NCI-H82 treated with DMSO at 0.1 percent for 48 hours (cell line): ENCODE measurements around the gene C16orf86.

Experiments used
- DNase-seq: peaks from one replicate; lab custom pipeline; 2025; ENCODE audit not compliant: unreplicated experiment; lab: John Stamatoyannopoulos, UW

C16orf86 gene

GRCh38 chr16:67653789-67654402 lies 12.7 kb upstream of the C16orf86 start:
- no peak for DNase-seq

DNA sequence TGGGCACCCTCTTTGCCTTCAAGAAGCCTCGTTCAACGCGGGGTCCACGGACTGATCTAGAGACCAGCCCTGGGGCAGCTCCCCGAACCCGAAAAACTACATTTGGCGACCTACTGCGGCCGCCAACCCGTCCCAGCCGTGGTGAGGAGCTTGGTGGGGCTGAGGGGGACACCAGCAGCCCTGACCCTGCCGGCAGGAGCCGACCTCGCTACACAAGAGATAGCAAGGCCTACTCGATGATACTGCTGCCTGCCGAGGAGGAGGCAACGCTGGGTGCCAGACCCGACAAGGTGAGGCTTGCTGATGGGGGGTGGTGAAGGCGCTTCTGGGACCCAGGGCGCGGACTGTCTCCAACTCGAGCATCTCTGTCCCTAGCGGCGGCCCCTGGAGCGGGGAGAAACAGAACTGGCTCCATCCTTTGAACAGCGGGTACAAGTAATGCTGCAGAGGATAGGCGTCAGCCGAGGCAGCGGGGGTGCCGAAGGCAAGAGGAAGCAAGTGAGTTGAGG lies 12.2 kb upstream of the C16orf86 start:
- no peak for DNase-seq

GRCh38 chr16:67655363-67655762 lies 11.3 kb upstream of the C16orf86 start:
- DNase-seq = no peak

DNA sequence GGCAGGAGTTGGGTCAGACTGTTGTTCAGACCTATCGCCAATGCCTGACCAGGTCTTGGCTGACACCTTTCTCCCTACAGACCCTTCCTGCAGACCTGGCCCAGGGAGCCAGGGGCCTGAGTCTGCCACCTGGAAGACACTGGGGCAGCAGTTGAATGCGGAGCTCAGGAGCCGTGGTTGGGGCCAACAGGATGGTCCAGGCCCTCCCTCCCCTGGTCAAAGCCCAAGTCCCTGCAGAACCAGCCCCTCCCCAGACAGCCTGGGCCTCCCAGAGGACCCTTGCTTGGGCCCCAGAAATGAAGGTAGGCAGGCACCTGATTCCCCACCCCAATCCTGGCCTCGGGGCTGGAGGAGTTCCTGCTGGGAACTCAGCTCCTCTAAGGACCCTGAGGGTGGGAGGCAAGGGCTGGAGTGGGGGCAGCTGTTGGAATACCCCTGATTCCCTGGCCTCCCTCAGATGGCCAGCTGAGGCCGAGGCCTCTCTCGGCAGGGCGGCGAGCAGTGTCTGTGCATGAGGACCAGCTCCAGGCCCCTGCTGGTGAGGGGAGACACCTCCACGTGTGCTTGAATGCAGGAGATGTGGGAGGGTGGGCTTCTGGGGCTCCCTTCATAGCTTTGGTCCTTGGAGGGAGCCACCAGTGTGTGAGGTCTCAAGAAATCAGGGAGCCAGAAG lies 10.1 kb upstream of the C16orf86 start:
- no peak for DNase-seq

DNA sequence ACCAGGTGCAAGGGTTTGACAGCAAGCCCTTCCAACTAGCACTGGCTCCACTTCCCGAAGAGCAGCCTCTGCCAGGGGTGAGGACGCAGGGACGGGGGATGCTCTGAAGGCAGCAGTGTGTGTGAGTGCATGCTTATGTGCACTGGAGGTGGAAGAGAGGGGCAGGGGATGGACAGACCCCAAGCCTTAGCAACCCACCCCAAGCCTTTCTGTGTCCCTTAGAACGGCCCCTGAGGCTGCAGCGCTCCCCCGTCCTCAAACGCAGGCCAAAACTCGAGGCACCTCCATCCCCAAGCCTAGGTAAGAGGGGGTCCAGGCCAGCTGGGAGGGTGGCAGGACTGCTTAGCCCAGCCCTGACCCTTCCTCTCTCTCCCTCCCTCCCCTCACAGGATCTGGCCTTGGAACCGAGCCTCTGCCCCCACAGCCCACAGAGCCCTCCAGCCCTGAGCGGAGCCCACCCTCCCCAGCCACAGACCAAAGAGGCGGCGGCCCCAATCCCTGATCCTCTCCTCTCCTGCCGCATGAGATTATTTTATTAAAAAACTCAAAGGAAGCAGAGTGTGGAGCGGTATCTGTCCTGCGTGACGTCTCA lies 9.5 kb upstream of the C16orf86 start:
- DNase-seq = no peak

DNA sequence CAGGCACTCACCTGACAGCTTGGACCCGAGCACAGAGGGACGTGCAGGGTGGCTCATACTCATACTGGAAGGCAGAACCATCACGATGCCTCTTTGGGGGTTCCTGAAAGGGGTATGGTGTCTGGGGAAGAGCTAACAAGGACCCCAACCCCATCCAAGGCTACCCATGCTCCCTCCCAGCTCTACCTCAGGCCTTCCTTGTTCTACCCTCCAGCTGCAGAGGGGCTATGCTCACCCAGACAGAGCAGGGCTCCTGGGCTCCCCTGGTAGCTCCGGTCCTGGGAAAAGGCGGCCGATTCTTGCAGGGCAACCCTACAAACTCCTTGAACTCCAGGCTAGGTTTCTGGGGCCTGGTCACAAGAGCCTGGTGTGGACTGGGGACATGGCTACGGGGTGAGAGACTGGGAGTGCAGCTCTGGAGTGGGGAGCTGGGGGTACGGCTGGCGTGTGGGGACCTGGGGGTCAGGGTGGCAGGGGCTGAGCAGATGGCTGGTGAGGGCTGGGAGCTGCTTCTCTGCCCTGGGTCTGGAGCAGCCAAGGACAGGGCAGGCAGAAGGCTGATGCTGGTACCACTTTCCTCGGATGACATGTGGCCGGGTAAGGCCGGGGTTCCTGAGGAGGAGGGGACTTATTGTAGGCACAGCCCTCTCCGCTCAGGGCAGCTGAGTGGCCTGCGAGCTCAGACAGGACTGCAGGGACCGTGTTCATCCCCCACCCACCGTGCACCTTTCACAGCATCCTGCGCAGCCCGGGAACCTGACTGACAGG lies 8.7 kb upstream of the C16orf86 start:
- DNase-seq = no peak

GRCh38 chr16:67658849-67659674 lies 7.6 kb upstream of the C16orf86 start:
- DNase-seq = no peak

GRCh38 chr16:67659675-67660563 lies 6.7 kb upstream of the C16orf86 start, which contains the start of gene ACD:
Gene ACD, minus strand, starts transcription at chr16:67660260. Its CDS starts 40 bp downstream, at chr16:67660220.
- peak; percentile 54 for DNase-seq

GRCh38 chr16:67660564-67661028 lies 6.0 kb upstream of the C16orf86 start, which contains the start of gene PARD6A:
Gene PARD6A, plus strand, starts transcription at chr16:67660960. Its CDS starts 79 bp downstream, at chr16:67661039.
- DNase-seq = peak; percentile 78

DNA sequence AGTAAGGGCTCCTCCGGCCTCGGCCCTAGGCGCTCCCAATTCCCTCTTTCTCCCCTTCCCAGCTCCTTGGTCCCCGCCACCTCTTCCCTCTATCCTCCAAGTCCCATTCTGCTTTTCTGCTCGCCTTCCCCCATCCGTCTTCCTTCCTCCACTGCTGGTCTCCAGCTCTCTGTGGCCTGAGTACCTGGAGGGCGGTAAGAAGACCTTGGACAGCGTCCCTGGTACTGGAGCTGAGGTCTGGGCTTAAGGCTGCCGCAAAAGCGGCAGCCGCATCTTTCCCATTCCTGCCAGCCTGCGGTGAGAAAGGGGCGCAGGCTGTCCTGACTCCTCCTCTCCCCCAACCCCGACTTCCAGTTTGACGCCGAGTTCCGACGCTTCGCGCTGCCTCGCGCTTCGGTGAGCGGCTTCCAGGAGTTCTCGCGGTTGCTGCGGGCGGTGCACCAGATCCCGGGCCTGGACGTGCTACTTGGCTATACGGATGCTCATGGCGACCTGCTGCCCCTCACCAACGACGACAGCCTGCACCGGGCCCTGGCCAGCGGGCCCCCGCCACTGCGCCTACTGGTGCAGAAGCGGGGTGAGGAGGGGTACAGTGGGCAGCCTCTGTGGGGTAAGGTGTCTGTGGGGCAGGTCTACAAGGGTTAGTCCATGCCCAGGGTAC lies 5.4 kb upstream of the C16orf86 start:
- DNase-seq = no peak

GRCh38 chr16:67661886-67662652 lies 4.5 kb upstream of the C16orf86 start:
- no peak for DNase-seq

- no peak for DNase-seq
Measured at GRCh38 chr16:67662653-67663010, 4.0 kb upstream of the C16orf86 start.

GRCh38 chr16:67663151-67663876 lies 3.3 kb upstream of the C16orf86 start:
- DNase-seq = no peak

- DNase-seq = no peak
Measured at GRCh38 chr16:67663877-67664222, 2.8 kb upstream of the C16orf86 start.

DNA sequence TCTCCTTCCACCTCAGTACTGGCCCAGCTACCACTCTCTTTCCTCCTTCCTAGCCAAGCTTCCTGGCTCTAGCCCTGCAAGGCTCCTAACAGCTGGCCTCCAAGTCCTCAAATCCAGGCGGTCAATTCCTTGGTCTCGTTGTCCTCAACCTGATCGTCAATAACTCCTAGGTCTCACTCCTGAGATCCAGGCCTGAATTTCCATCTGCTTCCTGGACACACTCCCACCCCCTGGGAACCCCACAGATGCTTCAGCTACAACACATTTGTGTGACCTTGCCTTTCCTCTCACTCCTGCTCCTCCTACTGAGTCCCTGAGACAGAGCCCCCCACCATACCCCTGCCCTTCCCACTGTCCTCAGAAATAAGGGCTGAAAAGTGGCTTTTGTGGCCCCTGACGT lies 2.4 kb upstream of the C16orf86 start:
- no peak for DNase-seq

GRCh38 chr16:67664871-67665270 lies 1.7 kb upstream of the C16orf86 start:
- no peak for DNase-seq

- DNase-seq = no peak
Measured at GRCh38 chr16:67665598-67665997, 1.0 kb upstream of the C16orf86 start.
